GM21528 (cell line): ENCODE measurements around the gene BOD1.
"Not testable (repeated sequence)": the region's sequence is repeated elsewhere in the genome, so short reads cannot be mapped to it uniquely, and the experiment has no call there.

ENCODE experiments used
- ATAC-seq: cut with Tn5 transposase; IDR thresholded peaks from one replicate; pipeline ENCODE4 v1.9.1; 2021; ENCODE audit warnings: mild to moderate bottlenecking, moderate library complexity; ENCODE audit not compliant: unreplicated experiment, low FRiP score

Gene BOD1

GRCh38 chr5:173620784-173621183 is 4.3 kb upstream of the BOD1 start:
- no peak for ATAC-seq

- no peak for ATAC-seq
These were observed 2.6 kb upstream of the BOD1 start for GRCh38 chr5:173618927-173619519.

GRCh38 chr5:173615884-173616576 is 420 bp downstream of the BOD1 start:
- ATAC-seq = peak; percentile 56

- no peak for ATAC-seq
These were observed 1.9 kb downstream of the BOD1 start for GRCh38 chr5:173614591-173614990.

GRCh38 chr5:173613433-173614159 is 2.9 kb downstream of the BOD1 start:
- no peak for ATAC-seq

- ATAC-seq = no peak
These were observed 3.5 kb downstream of the BOD1 start for GRCh38 chr5:173612948-173613347.

- ATAC-seq = no peak
These were observed 4.7 kb downstream of the BOD1 start for GRCh38 chr5:173611706-173612105.

- no peak for ATAC-seq
These were observed 12.3 kb downstream of the BOD1 start for GRCh38 chr5:173604141-173604540.

GRCh38 chr5:173602423-173602822 is 14.0 kb downstream of the BOD1 start:
- no peak for ATAC-seq

GRCh38 chr5:173598686-173599085 is 17.8 kb downstream of the BOD1 start:
- ATAC-seq = no peak

GRCh38 chr5:173597304-173597703 is 19.1 kb downstream of the BOD1 start:
- ATAC-seq = no peak

- ATAC-seq = no peak
These were observed 20.6 kb downstream of the BOD1 start for GRCh38 chr5:173595841-173596240.

- ATAC-seq = no peak
These were observed 22.4 kb downstream of the BOD1 start for GRCh38 chr5:173594061-173594460.

- ATAC-seq = no peak
These were observed 24.3 kb downstream of the BOD1 start for GRCh38 chr5:173592050-173592669.

- ATAC-seq = no peak
These were observed 25.4 kb downstream of the BOD1 start for GRCh38 chr5:173591056-173591514.

GRCh38 chr5:173590436-173591055 is 25.9 kb downstream of the BOD1 start:
- ATAC-seq = no peak

- not testable (repeated sequence) for ATAC-seq
These were observed 30.3 kb downstream of the BOD1 start for GRCh38 chr5:173586133-173586532.

- ATAC-seq = no peak
These were observed 33.1 kb downstream of the BOD1 start for GRCh38 chr5:173583346-173583745.

- no peak for ATAC-seq
These were observed 34.0 kb downstream of the BOD1 start for GRCh38 chr5:173582216-173583111.
